CD1c-positive myeloid dendritic cell (primary cell): Measurements from ENCODE around the gene JOSD2.
"Not testable (repeated sequence)": the region's sequence is repeated elsewhere in the genome, so short reads cannot be mapped to it uniquely, and the experiment has no call there.

Source experiments
- DNase-seq: peaks from one replicate; pipeline ENCODE4 v3.0.0-alpha.2; 2016; ENCODE audit errors: extremely low spot score

The JOSD2 gene

GRCh38 chr19:50547385-50548190 is 36.6 kb upstream of the JOSD2 start:
- no peak for DNase-seq

GRCh38 chr19:50546527-50547221 is 35.7 kb upstream of the JOSD2 start:
- DNase-seq = no peak

GRCh38 chr19:50542943-50543342 is 32.0 kb upstream of the JOSD2 start:
- DNase-seq = no peak

GRCh38 chr19:50537769-50538230 is 26.8 kb upstream of the JOSD2 start:
- peak; percentile 70 for DNase-seq

GRCh38 chr19:50537306-50537685 is 26.3 kb upstream of the JOSD2 start:
- DNase-seq = no peak

- DNase-seq = no peak
Measured at GRCh38 chr19:50536662-50537305, 25.8 kb upstream of the JOSD2 start.

- no peak for DNase-seq
Measured at GRCh38 chr19:50535672-50536187, 24.7 kb upstream of the JOSD2 start.

- DNase-seq = no peak
Measured at GRCh38 chr19:50534478-50534877, 23.5 kb upstream of the JOSD2 start.

GRCh38 chr19:50532952-50533351 is 22.0 kb upstream of the JOSD2 start:
- DNase-seq = no peak

- no peak for DNase-seq
Measured at GRCh38 chr19:50531171-50531612, 20.2 kb upstream of the JOSD2 start.

- DNase-seq = not testable (repeated sequence)
Measured at GRCh38 chr19:50528052-50528451, 17.1 kb upstream of the JOSD2 start.

GRCh38 chr19:50522881-50523280 is 11.9 kb upstream of the JOSD2 start:
- DNase-seq = no peak

- no peak for DNase-seq
Measured at GRCh38 chr19:50520822-50521465, 10.0 kb upstream of the JOSD2 start.

- DNase-seq = no peak
Measured at GRCh38 chr19:50519006-50519575, 8.1 kb upstream of the JOSD2 start.

- DNase-seq = no peak
Measured at GRCh38 chr19:50518091-50519005, 7.4 kb upstream of the JOSD2 start.

GRCh38 chr19:50517704-50518075 is 6.7 kb upstream of the JOSD2 start:
- DNase-seq = no peak

- no peak for DNase-seq
Measured at GRCh38 chr19:50516964-50517703, 6.1 kb upstream of the JOSD2 start.

- DNase-seq = no peak
Measured at GRCh38 chr19:50516456-50516855, 5.5 kb upstream of the JOSD2 start.

GRCh38 chr19:50515168-50515561 is 4.2 kb upstream of the JOSD2 start:
- DNase-seq = no peak
